Measurements from ENCODE around the gene SLC66A2. TPM values are rescaled to one million over a fixed set of nuclear protein-coding genes. Genes with fewer than 3 reads are reported as not detected.

Gene SLC66A2
- total and polyA plus RNA-seq, 7 donors: 27.3 to 59.4 (median 33.2) TPM

GRCh38 chr18:79872527-79873444 is 78.7 kb downstream of the SLC66A2 start:
- no peaks in the 10 kb centered on the region for H3K4me1 ChIP-seq
- H3K9me3 ChIP-seq: no peaks in the 10 kb centered on the region
- no peak for DNase-seq
- no peak overlapping the region for H3K27ac ChIP-seq
- WGBS, 2 donors: 37 to 42% methylated on average over 35 to 36 of the region's 36 CpGs
- TF ChIP-seq CTCF (IDR thresholded peaks at IDR 0.05) (no peak), POLR2AphosphoS5 (IDR thresholded peaks at IDR 0.05) (no peak), POLR2A (IDR thresholded peaks at IDR 0.05) (no peak), EP300 (IDR thresholded peaks at IDR 0.05) (no peak)
- no peaks in the 10 kb centered on the region for H3K36me3 ChIP-seq
- no peak overlapping the region for H3K4me3 ChIP-seq
- H3K27me3 ChIP-seq: peaks cover 0 to 57% (median 35%) of the 10 kb centered on the region in 3 donors
- intact Hi-C loops (cut with DNase I): no loop called here

GRCh38 chr18:79871481-79872091 is 79.9 kb downstream of the SLC66A2 start:
- intact Hi-C loops (cut with DNase I): no loop called here
- TF ChIP-seq EP300 (IDR thresholded peaks at IDR 0.05): no peak
- no peak for TF ChIP-seq POLR2AphosphoS5 (IDR thresholded peaks at IDR 0.05)
- TF ChIP-seq CTCF (IDR thresholded peaks at IDR 0.05): no peak
- TF ChIP-seq POLR2A (IDR thresholded peaks at IDR 0.05): no peak
- 86 to 88% methylated on average over 33 of the region's 33 CpGs for WGBS, 2 donors
- Histone ChIP-seq H3K4me3 (no peak overlapping the region), H3K27ac (no peak overlapping the region), H3K36me3 (no peaks in the 10 kb centered on the region), H3K27me3 (peaks cover 0 to 47% (median 35%) of the 10 kb centered on the region in 3 donors), H3K4me1 (no peaks in the 10 kb centered on the region), H3K9me3 (no peaks in the 10 kb centered on the region)
- DNase-seq: no peak

GRCh38 chr18:79871026-79871390 is 80.4 kb downstream of the SLC66A2 start:
- Histone ChIP-seq H3K4me1 (no peaks in the 10 kb centered on the region), H3K4me3 (no peak overlapping the region), H3K36me3 (no peaks in the 10 kb centered on the region), H3K27me3 (peaks cover 0 to 41% (median 32%) of the 10 kb centered on the region in 3 donors), H3K9me3 (no peaks in the 10 kb centered on the region), H3K27ac (no peak overlapping the region)
- WGBS, 2 donors: 78 to 89% methylated on average over 17 of the region's 17 CpGs
- no peak for DNase-seq
- TF ChIP-seq EP300 (IDR thresholded peaks at IDR 0.05) (no peak), POLR2A (IDR thresholded peaks at IDR 0.05) (no peak), POLR2AphosphoS5 (IDR thresholded peaks at IDR 0.05) (no peak), CTCF (IDR thresholded peaks at IDR 0.05) (no peak)
- intact Hi-C loops (cut with DNase I): no loop called here

GRCh38 chr18:79870301-79871025 is 81.0 kb downstream of the SLC66A2 start:
- Histone ChIP-seq H3K4me3 (no peak overlapping the region), H3K27me3 (peaks cover 0 to 36% (median 31%) of the 10 kb centered on the region in 3 donors), H3K9me3 (no peaks in the 10 kb centered on the region), H3K36me3 (no peaks in the 10 kb centered on the region), H3K27ac (no peak overlapping the region), H3K4me1 (no peaks in the 10 kb centered on the region)
- TF ChIP-seq POLR2AphosphoS5 (IDR thresholded peaks at IDR 0.05): no peak
- TF ChIP-seq CTCF (IDR thresholded peaks at IDR 0.05): no peak
- TF ChIP-seq EP300 (IDR thresholded peaks at IDR 0.05): no peak
- TF ChIP-seq POLR2A (IDR thresholded peaks at IDR 0.05): no peak
- intact Hi-C loops (cut with DNase I): no loop called here
- no peak for DNase-seq
- 67 to 79% methylated on average over 19 of the region's 19 CpGs for WGBS, 2 donors

Measured in sigmoid colon (tissue), 7 donors.